GM23338 (cell line): ENCODE measurements around the gene CDK5RAP1. TPM values are rescaled to one million over a fixed set of nuclear protein-coding genes. Genes with fewer than 3 reads are reported as not detected.

Experiments used
- ATAC-seq: fragments of 200-7000 bp; cut with Tn5 transposase; 3 replicates; pipeline ENCODE4 v1.9.1; 2020
- DNase-seq: peaks from one replicate; pipeline ENCODE4 v3.0.0-alpha.2; 2015; ENCODE audit warnings: low spot score
- H2AFZ ChIP-seq: fragments of 200-600 bp; sonication (generic); 2 replicates; pipeline ENCODE4 v1.8.0; 2016; ENCODE audit warnings: antibody characterized with exemption, mild to moderate bottlenecking, moderate library complexity
- H3F3A ChIP-seq: fragments of 200-600 bp; sonication (generic); replicated peaks from 2 replicates; pipeline ENCODE4 v1.8.0; 2017; ENCODE audit warnings: antibody characterized with exemption, mixed run types, low read depth
- H3K27ac ChIP-seq: fragments of 200-600 bp; sonication (generic); 2 replicates; pipeline ENCODE4 v1.6.1; 2016; ENCODE audit warnings: low read depth
- H3K27me3 ChIP-seq: fragments of 200-600 bp; sonication (generic); 2 replicates; pipeline ENCODE4 v1.8.0; 2016; ENCODE audit warnings: mild to moderate bottlenecking, mixed run types, moderate library complexity; ENCODE audit not compliant: insufficient read depth
- H3K36me3 ChIP-seq: fragments of 200-600 bp; sonication (generic); 2 replicates; pipeline ENCODE4 v1.8.0; 2016; ENCODE audit warnings: mild to moderate bottlenecking; ENCODE audit not compliant: insufficient read depth
- H3K4me1 ChIP-seq: fragments of 200-600 bp; sonication (generic); 2 replicates; pipeline ENCODE4 v1.8.0; 2016; ENCODE audit warnings: mild to moderate bottlenecking, moderate library complexity; ENCODE audit not compliant: insufficient read depth
- H3K4me2 ChIP-seq: fragments of 200-600 bp; sonication (generic); 2 replicates; pipeline ENCODE4 v1.7.1; 2017; ENCODE audit warnings: mixed run types
- H3K4me3 ChIP-seq: fragments of 200-600 bp; sonication (generic); 2 replicates; pipeline ENCODE4 v1.6.1; 2016; ENCODE audit warnings: mixed run types
- H3K79me2 ChIP-seq: fragments of 200-600 bp; sonication (generic); replicated peaks from 2 replicates; pipeline ENCODE4 v1.8.0; 2017; ENCODE audit warnings: mild to moderate bottlenecking; ENCODE audit not compliant: insufficient read depth
- H3K9me2 ChIP-seq: fragments of 200-600 bp; sonication (generic); 2 replicates; pipeline ENCODE4 v1.8.0; 2017; ENCODE audit not compliant: insufficient read depth
- H4K20me1 ChIP-seq: fragments of 200-600 bp; sonication (generic); replicated peaks from 2 replicates; pipeline ENCODE4 v1.8.0; 2017; ENCODE audit warnings: mild to moderate bottlenecking; ENCODE audit not compliant: insufficient read depth
- H3K27ac Mint-ChIP-seq: 2 replicates; pipeline ENCODE4 v1.8.0; 2020; ENCODE audit warnings: inconsistent platforms, mild to moderate bottlenecking, moderate library complexity, mixed read lengths
- H3K27me3 Mint-ChIP-seq: 3 replicates; pipeline ENCODE4 v1.8.0; 2022; ENCODE audit warnings: low read depth, mild to moderate bottlenecking, moderate library complexity, mixed read lengths, inconsistent platforms; ENCODE audit not compliant: insufficient read depth, poor library complexity
- H3K36me3 Mint-ChIP-seq: 3 replicates; pipeline ENCODE4 v1.8.0; 2021; ENCODE audit warnings: low read depth, mild to moderate bottlenecking, inconsistent platforms, moderate library complexity, mixed read lengths
- H3K4me1 Mint-ChIP-seq: 3 replicates; pipeline ENCODE4 v1.8.0; 2020; ENCODE audit warnings: mild to moderate bottlenecking, inconsistent platforms, mixed read lengths
- H3K4me3 Mint-ChIP-seq: 3 replicates; pipeline ENCODE4 v1.8.0; 2021; ENCODE audit warnings: moderate library complexity, mild to moderate bottlenecking, inconsistent platforms, mixed read lengths
- H3K9me3 Mint-ChIP-seq: 3 replicates; pipeline ENCODE4 v1.8.0; 2020; ENCODE audit warnings: moderate library complexity, mild to moderate bottlenecking, inconsistent platforms, mixed read lengths
- CREB1 ChIP-seq: fragments of 250-450 bp; sonication (Bioruptor Pico); IDR thresholded peaks from 2 replicates; pipeline ENCODE4 v1.5.0; 2020; ENCODE audit warnings: low read depth, mild to moderate bottlenecking, moderate library complexity
- EZH2 ChIP-seq: fragments of 200-600 bp; sonication (generic); IDR thresholded peaks from one replicate; pipeline ENCODE4 v1.8.0; 2017; ENCODE audit warnings: antibody characterized with exemption, mild to moderate bottlenecking, low read depth; ENCODE audit not compliant: unreplicated experiment
- EZH2phosphoT487 ChIP-seq: fragments of 200-600 bp; sonication (generic); IDR thresholded peaks from one replicate; pipeline ENCODE4 v1.8.1; 2018; ENCODE audit warnings: antibody characterized with exemption; ENCODE audit not compliant: unreplicated experiment
- JUNB ChIP-seq: IDR thresholded peaks from one replicate; pipeline ENCODE4 v1.6.1; 2016; ENCODE audit warnings: antibody characterized with exemption; ENCODE audit not compliant: unreplicated experiment
- NANOG ChIP-seq: IDR thresholded peaks from 2 replicates; pipeline ENCODE4 v1.6.1; 2016; ENCODE audit warnings: antibody characterized with exemption, borderline replicate concordance
- POLR2AphosphoS5 ChIP-seq: IDR thresholded peaks from 2 replicates; pipeline ENCODE4 v1.6.1; 2016; ENCODE audit warnings: antibody characterized with exemption, low read depth
- REST ChIP-seq: IDR thresholded peaks from one replicate; pipeline ENCODE4 v1.6.1; 2018; ENCODE audit warnings: antibody characterized with exemption; ENCODE audit not compliant: unreplicated experiment
- STAT1 ChIP-seq: IDR thresholded peaks from one replicate; pipeline ENCODE4 v1.6.1; 2016; ENCODE audit warnings: antibody characterized with exemption; ENCODE audit not compliant: unreplicated experiment
- ZNF114 ChIP-seq: fragments of 250-450 bp; sonication (Bioruptor Pico); IDR thresholded peaks from 2 replicates; pipeline ENCODE4 v1.5.0; 2020; ENCODE audit warnings: mild to moderate bottlenecking, moderate library complexity
- ZNF331 ChIP-seq: fragments of 250-450 bp; sonication (Bioruptor Pico); IDR thresholded peaks from 2 replicates; pipeline ENCODE4 v1.5.0; 2020; ENCODE audit warnings: low read depth, mild to moderate bottlenecking, moderate library complexity
- ZNF462 ChIP-seq: fragments of 250-450 bp; sonication (Bioruptor Pico); IDR thresholded peaks from 2 replicates; pipeline ENCODE4 v1.5.0; 2020; ENCODE audit warnings: mild to moderate bottlenecking, moderate library complexity
- polyA plus RNA-seq: library from polyadenylated mRNA; unstranded; fragments of >200 nt; fragmentation: Nextera tagmentation; extraction: Ambion mirVana; gene quantifications from 2 replicates; pipeline ENCODE4 v1.2.1, GENCODE V29; 2016
- total RNA-seq: library from RNA; depleted of rRNA; stranded (reverse); fragments of >200 nt; shearing (Covaris generic); gene quantifications from 2 replicates; pipeline ENCODE4 v1.2.3, GENCODE V29; 2014
- TF ChIP-seq, protein P1 (sequence below): IDR thresholded peaks from 2 replicates; pipeline ENCODE4 v1.6.1; 2016; ENCODE audit warnings: antibody characterized with exemption
- TF ChIP-seq, protein P2 (sequence below), 2 experiments: fragments of 200-600 bp in 1 of 2; sonication (generic) in 1 of 2; conservative IDR thresholded peaks; 2 replicates each; pipeline versions ENCODE4 v1.5.1 to v1.6.1; 2016 to 2017; ENCODE audit warnings: antibody characterized with exemption in 2 of 2, low read depth in 2 of 2, mild to moderate bottlenecking in 2 of 2, moderate library complexity in 1 of 2

The CDK5RAP1 gene
- total and polyA plus RNA-seq, 2 experiments from 2014 or later, result 33.8 to 38.1 TPM

GRCh38 chr20:33333616-33334015, 67.7 kb downstream of the CDK5RAP1 start:
- Histone ChIP-seq H3K27ac (no peak overlapping the region), H3K36me3 (no peaks in the 10 kb centered on the region), H3K79me2 (no peaks in the 10 kb centered on the region), H3K27me3 (no peaks in the 10 kb centered on the region), H3K4me1 (no peaks in the 10 kb centered on the region), H3K4me3 (no peak overlapping the region), H2AFZ (no peak overlapping the region), H3K9me2 (peaks cover 7% of the 10 kb centered on the region), H3F3A (no peaks in the 10 kb centered on the region), H4K20me1 (no peaks in the 10 kb centered on the region), H3K4me2 (no peak overlapping the region)
- H3K27me3 Mint-ChIP-seq, result peaks cover 17% of the 10 kb centered on the region
- TF ChIP-seq JUNB, result no peak
- TF ChIP-seq NANOG, result no peak
- TF ChIP-seq ZNF331 (CRISPR knock-in tag), result no peak
- no peak for TF ChIP-seq ZNF462 (CRISPR knock-in tag)
- TF ChIP-seq REST, result no peak
- TF ChIP-seq, protein P1, sequence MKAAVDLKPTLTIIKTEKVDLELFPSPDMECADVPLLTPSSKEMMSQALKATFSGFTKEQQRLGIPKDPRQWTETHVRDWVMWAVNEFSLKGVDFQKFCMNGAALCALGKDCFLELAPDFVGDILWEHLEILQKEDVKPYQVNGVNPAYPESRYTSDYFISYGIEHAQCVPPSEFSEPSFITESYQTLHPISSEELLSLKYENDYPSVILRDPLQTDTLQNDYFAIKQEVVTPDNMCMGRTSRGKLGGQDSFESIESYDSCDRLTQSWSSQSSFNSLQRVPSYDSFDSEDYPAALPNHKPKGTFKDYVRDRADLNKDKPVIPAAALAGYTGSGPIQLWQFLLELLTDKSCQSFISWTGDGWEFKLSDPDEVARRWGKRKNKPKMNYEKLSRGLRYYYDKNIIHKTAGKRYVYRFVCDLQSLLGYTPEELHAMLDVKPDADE, result no peak
- no peak for TF ChIP-seq EZH2
- TF ChIP-seq POLR2AphosphoS5, result no peak
- no peak for TF ChIP-seq STAT1
- no peak for TF ChIP-seq EZH2phosphoT487
- no peak for TF ChIP-seq ZNF114
- TF ChIP-seq CREB1 (CRISPR knock-in tag), result no peak
- TF ChIP-seq, protein P2, sequence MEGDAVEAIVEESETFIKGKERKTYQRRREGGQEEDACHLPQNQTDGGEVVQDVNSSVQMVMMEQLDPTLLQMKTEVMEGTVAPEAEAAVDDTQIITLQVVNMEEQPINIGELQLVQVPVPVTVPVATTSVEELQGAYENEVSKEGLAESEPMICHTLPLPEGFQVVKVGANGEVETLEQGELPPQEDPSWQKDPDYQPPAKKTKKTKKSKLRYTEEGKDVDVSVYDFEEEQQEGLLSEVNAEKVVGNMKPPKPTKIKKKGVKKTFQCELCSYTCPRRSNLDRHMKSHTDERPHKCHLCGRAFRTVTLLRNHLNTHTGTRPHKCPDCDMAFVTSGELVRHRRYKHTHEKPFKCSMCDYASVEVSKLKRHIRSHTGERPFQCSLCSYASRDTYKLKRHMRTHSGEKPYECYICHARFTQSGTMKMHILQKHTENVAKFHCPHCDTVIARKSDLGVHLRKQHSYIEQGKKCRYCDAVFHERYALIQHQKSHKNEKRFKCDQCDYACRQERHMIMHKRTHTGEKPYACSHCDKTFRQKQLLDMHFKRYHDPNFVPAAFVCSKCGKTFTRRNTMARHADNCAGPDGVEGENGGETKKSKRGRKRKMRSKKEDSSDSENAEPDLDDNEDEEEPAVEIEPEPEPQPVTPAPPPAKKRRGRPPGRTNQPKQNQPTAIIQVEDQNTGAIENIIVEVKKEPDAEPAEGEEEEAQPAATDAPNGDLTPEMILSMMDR (conservative IDR thresholded peaks at IDR 0.05; ENCODE audit: low read depth in 2 of 2), result no peak
- no peaks in the 10 kb centered on the region; the same call in 1 of the 3 replicates for H3K9me3 Mint-ChIP-seq
- peaks cover 2% of the 10 kb centered on the region; the same call in 1 of the 3 replicates for H3K4me1 Mint-ChIP-seq
- ATAC-seq (no peak), DNase-seq (no peak)
- no peaks in the 10 kb centered on the region for H3K36me3 Mint-ChIP-seq
- H3K4me3 Mint-ChIP-seq, result no peak overlapping the region
- H3K27ac Mint-ChIP-seq, result no peak overlapping the region
